Measurements from ENCODE around the gene TTLL5. TPM values are rescaled to one million over a fixed set of nuclear protein-coding genes. Genes with fewer than 3 reads are reported as not detected.
A peak's percentile ranks its signal among the peaks of the same experiment; 100 is the strongest.

TTLL5 gene
- total RNA-seq, 1 experiment from 2014 or later = 34.7 TPM

GRCh38 chr14:75837151-75837787, 176.2 kb downstream of the TTLL5 start:
- CTCF ChIA-PET = no interaction called here
- Histone ChIP-seq H3K27me3 (ENCODE audit: low read length) (no peaks in the 10 kb centered on the region), H3K9me2 (replicated peaks; ENCODE audit: low read length) (no peaks in the 10 kb centered on the region), H3K4me2 (ENCODE audit: low read length) (no peak overlapping the region), H3F3A (ENCODE audit: low read length, unreplicated experiment) (no peaks in the 10 kb centered on the region), H3K36me3 (ENCODE audit: low read depth, low read length) (0 out of 2 replicates have a peak, but pooled peaks cover 2% of the 10 kb centered on the region), H3K79me2 (ENCODE audit: low read length) (no peaks in the 10 kb centered on the region), H3K27ac (ENCODE audit: low read length) (no peak overlapping the region), H2AFZ (ENCODE audit: low read length) (no peak overlapping the region), H3K9ac (ENCODE audit: low read length) (no peak overlapping the region), H3K4me1 (ENCODE audit: insufficient read depth, low read length) (peaks cover 23% of the 10 kb centered on the region), H4K20me1 (ENCODE audit: low read length) (no peaks in the 10 kb centered on the region), H3K9me3 (ENCODE audit: low read length) (no peaks in the 10 kb centered on the region), H3K4me3 (ENCODE audit: low read length) (no peak overlapping the region)
- TF ChIP-seq, protein P1, sequence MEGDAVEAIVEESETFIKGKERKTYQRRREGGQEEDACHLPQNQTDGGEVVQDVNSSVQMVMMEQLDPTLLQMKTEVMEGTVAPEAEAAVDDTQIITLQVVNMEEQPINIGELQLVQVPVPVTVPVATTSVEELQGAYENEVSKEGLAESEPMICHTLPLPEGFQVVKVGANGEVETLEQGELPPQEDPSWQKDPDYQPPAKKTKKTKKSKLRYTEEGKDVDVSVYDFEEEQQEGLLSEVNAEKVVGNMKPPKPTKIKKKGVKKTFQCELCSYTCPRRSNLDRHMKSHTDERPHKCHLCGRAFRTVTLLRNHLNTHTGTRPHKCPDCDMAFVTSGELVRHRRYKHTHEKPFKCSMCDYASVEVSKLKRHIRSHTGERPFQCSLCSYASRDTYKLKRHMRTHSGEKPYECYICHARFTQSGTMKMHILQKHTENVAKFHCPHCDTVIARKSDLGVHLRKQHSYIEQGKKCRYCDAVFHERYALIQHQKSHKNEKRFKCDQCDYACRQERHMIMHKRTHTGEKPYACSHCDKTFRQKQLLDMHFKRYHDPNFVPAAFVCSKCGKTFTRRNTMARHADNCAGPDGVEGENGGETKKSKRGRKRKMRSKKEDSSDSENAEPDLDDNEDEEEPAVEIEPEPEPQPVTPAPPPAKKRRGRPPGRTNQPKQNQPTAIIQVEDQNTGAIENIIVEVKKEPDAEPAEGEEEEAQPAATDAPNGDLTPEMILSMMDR (conservative IDR thresholded peaks at IDR 0.05; ENCODE audit: low read depth, low read length) = no peak
- TF ChIP-seq EZH2phosphoT487 (IDR thresholded peaks at IDR 0.05; ENCODE audit: borderline replicate concordance, low read length) (no peak), EZH2 (IDR thresholded peaks at IDR 0.05; ENCODE audit: low read length, unreplicated experiment) (no peak)
- DNase-seq = peak; percentile 22
- intact Hi-C loops (cut with micrococcal nuclease) = no loop called here
- no peak for ATAC-seq
- POLR2A ChIA-PET (ENCODE audit: unreplicated experiment) = no interaction called here
- BruUV-seq (replicated peaks) = no TSS peak

- Histone ChIP-seq H3K4me1 (ENCODE audit: insufficient read depth, low read length) (peaks cover 10% of the 10 kb centered on the region), H3K9ac (ENCODE audit: low read length) (no peak overlapping the region), H2AFZ (ENCODE audit: low read length) (no peak overlapping the region), H3K79me2 (ENCODE audit: low read length) (no peaks in the 10 kb centered on the region), H3K27me3 (ENCODE audit: low read length) (no peaks in the 10 kb centered on the region), H3F3A (ENCODE audit: low read length, unreplicated experiment) (no peaks in the 10 kb centered on the region), H3K4me3 (ENCODE audit: low read length) (no peak overlapping the region), H3K4me2 (ENCODE audit: low read length) (no peak overlapping the region), H3K9me3 (ENCODE audit: low read length) (no peaks in the 10 kb centered on the region), H4K20me1 (ENCODE audit: low read length) (no peaks in the 10 kb centered on the region), H3K27ac (ENCODE audit: low read length) (no peak overlapping the region), H3K9me2 (replicated peaks; ENCODE audit: low read length) (no peaks in the 10 kb centered on the region), H3K36me3 (ENCODE audit: low read depth, low read length) (no peaks in the 10 kb centered on the region)
- no peak for TF ChIP-seq EZH2phosphoT487 (IDR thresholded peaks at IDR 0.05; ENCODE audit: borderline replicate concordance, low read length)
- TF ChIP-seq EZH2 (IDR thresholded peaks at IDR 0.05; ENCODE audit: low read length, unreplicated experiment) = no peak
- TF ChIP-seq, protein P1 (conservative IDR thresholded peaks at IDR 0.05; ENCODE audit: low read depth, low read length) = no peak
- ATAC-seq (no peak), DNase-seq (no peak)
- POLR2A ChIA-PET (ENCODE audit: unreplicated experiment) = no interaction called here
- intact Hi-C loops (cut with micrococcal nuclease) = no loop called here
- BruUV-seq (replicated peaks) = no TSS peak
- CTCF ChIA-PET = no interaction called here
Measured at GRCh38 chr14:75840911-75841310, 179.9 kb downstream of the TTLL5 start.

DNA sequence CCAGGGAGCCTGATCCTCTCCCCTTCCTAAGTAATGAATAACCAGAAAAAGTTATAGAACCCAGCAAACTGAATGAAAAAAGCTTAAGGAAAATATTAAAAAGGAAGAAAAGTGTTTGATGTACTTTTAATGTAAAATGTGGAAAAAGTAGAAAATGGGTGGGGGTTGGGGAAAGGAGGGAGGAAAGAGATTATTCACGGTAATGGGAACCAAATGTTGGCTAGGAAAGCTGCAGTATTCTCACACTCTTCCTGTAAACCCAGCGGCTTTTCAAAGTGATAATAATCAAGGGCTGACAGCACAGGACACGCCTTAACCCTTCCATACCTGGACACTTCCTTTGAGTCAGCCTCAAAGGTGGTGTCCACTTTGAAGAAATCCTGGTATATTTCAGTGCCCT, 181.5 kb downstream of the TTLL5 start:
- TF ChIP-seq EZH2 (IDR thresholded peaks at IDR 0.05; ENCODE audit: low read length, unreplicated experiment) (no peak), EZH2phosphoT487 (IDR thresholded peaks at IDR 0.05; ENCODE audit: borderline replicate concordance, low read length) (no peak)
- TF ChIP-seq, protein P1 (conservative IDR thresholded peaks at IDR 0.05; ENCODE audit: low read depth, low read length) = no peak
- H4K20me1 ChIP-seq (ENCODE audit: low read length) = no peaks in the 10 kb centered on the region
- H3K4me3 ChIP-seq (ENCODE audit: low read length) = no peak overlapping the region
- no peak for DNase-seq
- H3K79me2 ChIP-seq (ENCODE audit: low read length) = no peaks in the 10 kb centered on the region
- H3K27me3 ChIP-seq (ENCODE audit: low read length) = no peaks in the 10 kb centered on the region
- intact Hi-C loops (cut with micrococcal nuclease) = no loop called here
- no peaks in the 10 kb centered on the region for H3F3A ChIP-seq (ENCODE audit: low read length, unreplicated experiment)
- no peak overlapping the region for H3K4me2 ChIP-seq (ENCODE audit: low read length)
- no TSS peak for BruUV-seq (replicated peaks)
- ChIA-PET POLR2A (ENCODE audit: unreplicated experiment) (no interaction called here), CTCF (no interaction called here)
- H3K27ac ChIP-seq (ENCODE audit: low read length) = no peak overlapping the region
- H3K9ac ChIP-seq (ENCODE audit: low read length) = no peak overlapping the region
- no peaks in the 10 kb centered on the region for H3K9me3 ChIP-seq (ENCODE audit: low read length)
- no peak; the same call in 1 of the 2 replicates for ATAC-seq
- H3K36me3 ChIP-seq (ENCODE audit: low read depth, low read length) = no peaks in the 10 kb centered on the region
- no peaks in the 10 kb centered on the region for H3K9me2 ChIP-seq (replicated peaks; ENCODE audit: low read length)
- H3K4me1 ChIP-seq (ENCODE audit: insufficient read depth, low read length) = peaks cover 5% of the 10 kb centered on the region; the same call in 1 of the 2 replicates
- no peak overlapping the region for H2AFZ ChIP-seq (ENCODE audit: low read length)

Data from PC-3 (cell line).